ENCODE data around the gene DMRT1. TPM values are rescaled to one million over a fixed set of nuclear protein-coding genes. Genes with fewer than 3 reads are reported as not detected.

The DMRT1 gene
- total RNA-seq, 1 donor from 2014 or later: not detected

DNA sequence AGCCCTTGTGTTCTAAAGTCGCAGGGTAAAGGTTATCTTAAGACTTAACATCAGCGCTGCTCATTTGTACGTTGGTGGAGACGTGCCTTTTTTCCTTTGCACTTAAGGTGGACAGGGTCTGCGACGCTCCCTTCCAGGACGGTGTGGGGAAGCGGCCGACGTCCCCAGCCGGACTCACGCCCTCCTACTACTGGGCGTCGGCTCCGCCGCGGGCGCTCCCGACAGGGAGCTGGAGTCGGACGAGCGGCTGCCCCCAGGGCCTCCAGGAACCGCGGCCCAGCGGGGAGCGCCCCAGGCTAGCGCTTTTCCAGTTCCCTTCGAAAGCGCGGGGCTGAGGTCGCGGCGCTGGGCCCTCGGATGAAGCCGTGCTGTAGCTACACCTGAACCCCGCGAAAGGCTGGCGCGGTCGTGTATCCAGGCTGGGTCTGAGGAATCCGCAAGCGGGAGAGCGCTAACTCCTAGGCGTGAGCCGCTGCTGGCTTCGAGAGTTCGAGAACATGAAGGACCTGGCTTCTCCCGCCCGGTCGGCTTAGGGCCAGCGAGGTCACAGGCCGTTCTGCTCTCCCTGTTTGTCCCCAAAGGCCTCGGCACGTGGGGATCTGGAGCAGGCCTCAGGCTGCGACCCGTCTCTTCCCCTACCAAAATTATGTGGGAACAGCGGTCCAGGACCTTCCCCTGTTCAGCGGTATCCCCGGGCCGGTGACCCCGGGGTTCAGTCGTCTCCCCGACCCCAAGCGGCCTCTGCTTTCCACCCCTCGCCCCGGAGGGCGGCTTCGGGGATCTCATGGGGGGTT is 131.2 kb downstream of the DMRT1 start:
- peaks cover 8 to 13% of the 10 kb centered on the region in 2 donors for H3K4me1 ChIP-seq
- H3K27me3 ChIP-seq: peaks cover 45% of the 10 kb centered on the region
- intact Hi-C loops (cut with DNase I): no loop called here
- no peaks in the 10 kb centered on the region for H3K36me3 ChIP-seq
- H3K9me3 ChIP-seq: no peaks in the 10 kb centered on the region
- DNase-seq (ENCODE audit: low spot score in 2 of 2): no peak
- TF ChIP-seq, protein P1, sequence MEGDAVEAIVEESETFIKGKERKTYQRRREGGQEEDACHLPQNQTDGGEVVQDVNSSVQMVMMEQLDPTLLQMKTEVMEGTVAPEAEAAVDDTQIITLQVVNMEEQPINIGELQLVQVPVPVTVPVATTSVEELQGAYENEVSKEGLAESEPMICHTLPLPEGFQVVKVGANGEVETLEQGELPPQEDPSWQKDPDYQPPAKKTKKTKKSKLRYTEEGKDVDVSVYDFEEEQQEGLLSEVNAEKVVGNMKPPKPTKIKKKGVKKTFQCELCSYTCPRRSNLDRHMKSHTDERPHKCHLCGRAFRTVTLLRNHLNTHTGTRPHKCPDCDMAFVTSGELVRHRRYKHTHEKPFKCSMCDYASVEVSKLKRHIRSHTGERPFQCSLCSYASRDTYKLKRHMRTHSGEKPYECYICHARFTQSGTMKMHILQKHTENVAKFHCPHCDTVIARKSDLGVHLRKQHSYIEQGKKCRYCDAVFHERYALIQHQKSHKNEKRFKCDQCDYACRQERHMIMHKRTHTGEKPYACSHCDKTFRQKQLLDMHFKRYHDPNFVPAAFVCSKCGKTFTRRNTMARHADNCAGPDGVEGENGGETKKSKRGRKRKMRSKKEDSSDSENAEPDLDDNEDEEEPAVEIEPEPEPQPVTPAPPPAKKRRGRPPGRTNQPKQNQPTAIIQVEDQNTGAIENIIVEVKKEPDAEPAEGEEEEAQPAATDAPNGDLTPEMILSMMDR (IDR thresholded peaks at IDR 0.05): no peak
- H3K27ac ChIP-seq: no peak overlapping the region
- H3K4me3 ChIP-seq: peak overlapping the region; percentile 28 to 52

- DNase-seq (ENCODE audit: low spot score in 2 of 2): no peak
- TF ChIP-seq, protein P1 (IDR thresholded peaks at IDR 0.05): no peak
Observed at GRCh38 chr9:973295-973834, 131.9 kb downstream of the DMRT1 start.

GRCh38 chr9:974031-974995 is 132.8 kb downstream of the DMRT1 start:
- H3K4me1 ChIP-seq: peaks cover 8 to 13% of the 10 kb centered on the region in 2 donors
- DNase-seq (ENCODE audit: low spot score in 2 of 2): no peak
- H3K27me3 ChIP-seq: peaks cover 43% of the 10 kb centered on the region
- intact Hi-C loops (cut with DNase I): no loop called here
- no peak overlapping the region for H3K4me3 ChIP-seq
- H3K9me3 ChIP-seq: no peaks in the 10 kb centered on the region
- TF ChIP-seq, protein P1 (IDR thresholded peaks at IDR 0.05): no peak
- H3K36me3 ChIP-seq: no peaks in the 10 kb centered on the region
- H3K27ac ChIP-seq: no peak overlapping the region

More at GRCh38 chr9:973295-973834, 131.9 kb downstream of the DMRT1 start:
- intact Hi-C loops (cut with DNase I): no loop called here
- Histone ChIP-seq H3K27me3 (peaks cover 45% of the 10 kb centered on the region), H3K4me1 (peaks cover 8 to 13% of the 10 kb centered on the region in 2 donors), H3K9me3 (no peaks in the 10 kb centered on the region), H3K4me3 (no peak overlapping the region), H3K36me3 (no peaks in the 10 kb centered on the region), H3K27ac (no peak overlapping the region)

DNA sequence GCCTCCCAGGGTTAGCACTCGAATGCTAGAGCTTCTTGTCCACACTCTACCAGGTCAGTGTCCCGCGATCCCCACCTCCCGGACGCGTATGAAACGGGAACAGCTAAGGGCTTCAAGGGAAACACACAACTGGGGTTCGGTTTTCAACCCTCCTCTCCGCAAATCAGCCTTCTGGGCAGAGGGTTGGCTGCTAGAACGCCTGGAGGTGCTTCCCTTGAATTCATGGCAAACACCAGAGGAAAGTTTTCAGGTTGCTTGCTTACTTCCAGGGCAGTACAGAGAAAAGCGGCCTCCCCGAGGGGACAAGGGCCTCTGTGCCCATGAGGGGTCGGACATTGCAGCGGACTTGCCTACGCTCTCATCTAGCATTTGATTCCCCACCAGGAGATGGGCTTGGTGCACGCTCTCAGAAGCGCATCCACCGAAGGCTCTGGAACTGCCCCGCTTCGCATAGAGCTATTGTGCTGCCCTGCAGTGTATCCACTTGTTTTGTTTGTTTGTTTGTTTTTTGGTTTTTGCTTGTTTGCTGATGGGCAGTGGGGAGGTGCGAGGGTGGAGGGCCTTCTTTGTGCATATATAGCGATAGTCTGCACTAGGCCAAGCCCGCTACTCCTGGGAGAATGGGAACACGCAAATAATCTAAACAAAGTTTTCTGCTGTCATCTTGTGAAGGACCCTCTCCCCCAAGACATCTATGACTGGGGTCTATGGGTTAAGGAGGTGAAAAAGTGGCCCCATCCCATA is 133.7 kb downstream of the DMRT1 start:
- Histone ChIP-seq H3K4me3 (no peak overlapping the region), H3K27ac (no peak overlapping the region), H3K4me1 (peaks cover 8 to 13% of the 10 kb centered on the region in 2 donors), H3K27me3 (peaks cover 34% of the 10 kb centered on the region), H3K36me3 (no peaks in the 10 kb centered on the region), H3K9me3 (no peaks in the 10 kb centered on the region)
- DNase-seq (ENCODE audit: low spot score in 2 of 2): no peak
- TF ChIP-seq, protein P1 (IDR thresholded peaks at IDR 0.05): no peak
- intact Hi-C loops (cut with DNase I): no loop called here

GRCh38 chr9:975740-976257 is 134.3 kb downstream of the DMRT1 start:
- TF ChIP-seq, protein P1 (IDR thresholded peaks at IDR 0.05): no peak
- Histone ChIP-seq H3K36me3 (no peaks in the 10 kb centered on the region), H3K4me1 (peaks cover 8 to 13% of the 10 kb centered on the region in 2 donors), H3K4me3 (no peak overlapping the region), H3K9me3 (no peaks in the 10 kb centered on the region), H3K27me3 (peaks cover 28% of the 10 kb centered on the region), H3K27ac (no peak overlapping the region)
- intact Hi-C loops (cut with DNase I): no loop called here
- no peak for DNase-seq (ENCODE audit: low spot score in 2 of 2)
